GM12878 (cell line): ENCODE measurements around the gene UBR2. TPM values are rescaled to one million over a fixed set of nuclear protein-coding genes. Genes with fewer than 3 reads are reported as not detected.
A peak's percentile ranks its signal among the peaks of the same experiment; 100 is the strongest.

Experiments used
- ATAC-seq: fragments of 200-7000 bp; cut with Tn5 transposase; 3 replicates; pipeline ENCODE4 v1.9.1; 2020; ENCODE audit warnings: mild to moderate bottlenecking, moderate library complexity
- Bru-seq: library from RNA; stranded (reverse); fragments of 400-500 nt; gene quantifications from one replicate; lab custom pipeline; 2021; lab: Mats Ljungman, UMichigan
- BruChase-seq, 2 experiments: library from RNA; stranded (reverse); fragments of 400-500 nt; gene quantifications; one replicate each; lab custom pipeline; 2021; lab: Mats Ljungman, UMichigan
- BruUV-seq: library from RNA; stranded (reverse); fragments of 400-500 nt; replicated peaks from 2 replicates; lab custom pipeline; 2021; lab: Mats Ljungman, UMichigan
- CTCF ChIA-PET: fragments of 300-600 bp; sonication (Branson Sonifier 250); formaldehyde crosslinking; extraction: SDS; loops from one replicate; lab custom pipeline; 2021; ENCODE audit warnings: inconsistent platforms; lab: Yijun Ruan, JAX
- POLR2A ChIA-PET: fragments of 350-600 bp; formaldehyde crosslinking; extraction: SDS; loops from one replicate; lab custom pipeline; 2021; ENCODE audit warnings: inconsistent platforms; lab: Charles Lee
- RAD21 ChIA-PET: fragments of 300-600 bp; sonication (Branson Sonifier 250); formaldehyde crosslinking; loops from one replicate; lab custom pipeline; 2023; ENCODE audit warnings: antibody characterized with exemption; ENCODE audit not compliant: unreplicated experiment; lab: Charles Lee
- SMC1A ChIA-PET: fragments of 300-600 bp; sonication (Branson Sonifier 250); formaldehyde crosslinking; loops from one replicate; lab custom pipeline; 2023; ENCODE audit not compliant: unreplicated experiment, uncharacterized antibody; lab: Charles Lee
- DNase-seq: peaks from one replicate; pipeline ENCODE4 v3.0.0-alpha.2; 2011; ENCODE audit warnings: low read depth, low spot score
- FAIRE-seq: peaks from 3 replicates; lab custom pipeline; 2011; peaks lifted over from hg19 to GRCh38; lab: Jason Lieb, UNC
- H2AFZ ChIP-seq: 2 replicates; pipeline ENCODE4 v1.6.0; 2011; ENCODE audit warnings: low read depth, low read length, control low read depth; ENCODE audit not compliant: control insufficient read depth
- H3K27ac ChIP-seq: 2 replicates; pipeline ENCODE4 v1.5.1; 2011; ENCODE audit warnings: control low read depth; ENCODE audit not compliant: control insufficient read depth, insufficient read depth
- H3K27me3 ChIP-seq, 2 experiments: replicated peaks in 1 of 2; 2 replicates each; pipeline versions ENCODE4 v1.6.0 to v1.6.1; 2011; ENCODE audit warnings: low read length in 1 of 2; ENCODE audit not compliant: control insufficient read depth in 2 of 2, insufficient read depth in 2 of 2
- H3K36me3 ChIP-seq, 2 experiments: 2 replicates each; pipeline ENCODE4 v1.5.1; 2011; ENCODE audit warnings: low read length in 1 of 2; ENCODE audit not compliant: control insufficient read depth in 2 of 2, insufficient read depth in 2 of 2
- H3K4me1 ChIP-seq: 2 replicates; pipeline ENCODE4 v1.6.1; 2011; ENCODE audit warnings: mild to moderate bottlenecking, low read length, moderate library complexity, mixed read lengths; ENCODE audit not compliant: control insufficient read depth, insufficient read depth
- H3K4me2 ChIP-seq: 2 replicates; pipeline ENCODE4 v1.6.0; 2011; ENCODE audit warnings: control low read depth; ENCODE audit not compliant: control insufficient read depth, insufficient read depth
- H3K4me3 ChIP-seq: fragments of 200-600 bp; sonication (generic); 2 replicates; pipeline ENCODE4 v1.5.1; 2016
- H3K79me2 ChIP-seq: 2 replicates; pipeline ENCODE4 v1.6.0; 2011; ENCODE audit warnings: low read length; ENCODE audit not compliant: control insufficient read depth, insufficient read depth
- H3K9ac ChIP-seq: 2 replicates; pipeline ENCODE4 v1.8.0; 2011; ENCODE audit warnings: low read length, control low read depth, mixed read lengths; ENCODE audit not compliant: control insufficient read depth, insufficient read depth
- H3K9me3 ChIP-seq: replicated peaks from 3 replicates; pipeline ENCODE4 v1.5.1; 2011; ENCODE audit warnings: mild to moderate bottlenecking, low read length; ENCODE audit not compliant: control insufficient read depth, insufficient read depth
- H4K20me1 ChIP-seq: 2 replicates; pipeline ENCODE4 v1.6.0; 2011; ENCODE audit not compliant: control insufficient read depth, insufficient read depth
- BHLHE40 ChIP-seq, 2 experiments: fragments of 450-650 bp in 1 of 2; IDR thresholded peaks; 2 replicates each; pipeline ENCODE4 v1.6.1; 2011 to 2017; ENCODE audit warnings: low read depth in 2 of 2, borderline replicate concordance in 1 of 2, improper control_type of control experiment in 1 of 2, low read length in 1 of 2, mild to moderate bottlenecking in 1 of 2
- ELK1 ChIP-seq: IDR thresholded peaks from 2 replicates; pipeline ENCODE4 v1.6.1; 2012; ENCODE audit warnings: low read depth, low read length, improper control_type of control experiment
- MEF2A ChIP-seq: IDR thresholded peaks from 2 replicates; pipeline ENCODE4 v1.6.1; 2011; ENCODE audit warnings: low read depth, mild to moderate bottlenecking, low read length, moderate library complexity; ENCODE audit not compliant: insufficient read depth
- MEF2B ChIP-seq: fragments of 450-650 bp; IDR thresholded peaks from 2 replicates; pipeline ENCODE4 v1.6.1; 2018; ENCODE audit warnings: mild to moderate bottlenecking, moderate library complexity; ENCODE audit not compliant: partially characterized antibody, poor library complexity, severe bottlenecking
- NFIC ChIP-seq: IDR thresholded peaks from 2 replicates; pipeline ENCODE4 v1.6.1; 2012; ENCODE audit warnings: low read depth, mild to moderate bottlenecking, inconsistent platforms, low read length, moderate library complexity
- PKNOX1 ChIP-seq: fragments of 450-650 bp; IDR thresholded peaks from 2 replicates; pipeline ENCODE4 v1.6.1; 2016; ENCODE audit warnings: mild to moderate bottlenecking
- WRNIP1 ChIP-seq: IDR thresholded peaks from 2 replicates; pipeline ENCODE4 v1.6.1; 2011; ENCODE audit warnings: low read depth, low read length, improper control_type of control experiment, borderline replicate concordance
- YY1 ChIP-seq: IDR thresholded peaks from 2 replicates; pipeline ENCODE4 v1.6.1; 2011; ENCODE audit warnings: low read depth, mild to moderate bottlenecking, low read length
- ZNF384 ChIP-seq: IDR thresholded peaks from 2 replicates; pipeline ENCODE4 v1.6.1; 2012; ENCODE audit warnings: low read depth, mild to moderate bottlenecking, low read length, improper control_type of control experiment, borderline replicate concordance
- ZNF687 ChIP-seq: fragments of 450-650 bp; IDR thresholded peaks from 2 replicates; pipeline ENCODE4 v1.6.1; 2017; ENCODE audit warnings: mild to moderate bottlenecking, moderate library complexity
- WGBS: methylation state at CpG from one replicate; pipeline ENCODE4 v1.1.6; 2016; ENCODE audit warnings: low lambda C conversion rate; ENCODE audit not compliant: insufficient replicate concordance, insufficient coverage; ENCODE audit errors: missing lambda C conversion rate; 5-methylcytosine and 5-hydroxymethylcytosine counted together
- in situ Hi-C: fragments of 300-500 bp; cut with MboI; formaldehyde crosslinking; loops from 9 replicates; pipeline ENCODE4 v1.14.3; 2018; ENCODE audit warnings: mixed read lengths
- intact Hi-C: fragments of 100-400 bp; cut with micrococcal nuclease; formaldehyde crosslinking; loops from one replicate; pipeline ENCODE4 v1.14.2; 2022; ENCODE audit not compliant: unreplicated experiment
- long read RNA-seq, 2 experiments: library from polyadenylated mRNA; unstranded; transcript quantifications; one replicate each; pipeline ENCODE4 v2.0.0, GENCODE V29; 2019 to 2020
- polyA minus RNA-seq, 3 experiments: library from RNA; depleted of rRNA, polyadenylated mRNA; stranded (reverse); fragments of >200 nt; gene quantifications; 2 replicates each; pipeline ENCODE4 v1.2.3, GENCODE V29; 2011
- polyA plus RNA-seq, 11 experiments: library from polyadenylated mRNA; depleted of rRNA in 4 of 11; unstranded in 6 of 11; stranded (reverse) in 5 of 11; fragments of >200 nt; fragmentation: Nextera tagmentation in 4 of 11; fragmentation: Illumina TruSeq in 1 of 11; extraction: Ambion mirVana in 4 of 11; extraction: Trizol in 1 of 11; gene quantifications; 1 replicate in 1 of 11; 2 replicates in 10 of 11; pipeline versions ENCODE4 v1.2.1 to v1.2.3, GENCODE V29; 2011 to 2016; ENCODE audit warnings: inconsistent platforms in 2 of 11, missing spikeins in 2 of 11, low read depth in 1 of 11
- total RNA-seq, 4 experiments: library from RNA; depleted of rRNA in 3 of 4; stranded (reverse); fragments of >200 nt in 3 of 4; fragmentation: Illumina TruSeq in 1 of 4; extraction: Trizol in 1 of 4; gene quantifications; 2 replicates each; pipeline versions ENCODE4 v1.2.1 to v1.2.3, GENCODE V29; 2013 to 2021

The UBR2 gene
- 83.3 and 89.2 TPM in 2 replicates for total RNA-seq (2013; cell fraction: nucleolus; rRNA removed)
- total RNA-seq (2014; rRNA removed) (12.3 and 16.2 TPM in 2 replicates), total RNA-seq (2014; rRNA removed; fragmentation: Illumina TruSeq; extraction: Trizol) (14.1 and 14.9 TPM in 2 replicates), total RNA-seq (2021) (14.2 and 14.3 TPM in 2 replicates), polyA plus RNA-seq (2011; rRNA removed) (18.4 and 24.9 TPM in 2 replicates), polyA plus RNA-seq (2014; fragmentation: Illumina TruSeq; extraction: Trizol) (10.6 and 14.1 TPM in 2 replicates), polyA plus RNA-seq (2014; fragmentation: Nextera tagmentation; extraction: Ambion mirVana) (1 to 10 TPM; 2.3 to 5.9 TPM), polyA plus RNA-seq (2014; rRNA removed) (7.2 and 8.7 TPM in 2 replicates), polyA plus RNA-seq (2016; fragmentation: Nextera tagmentation; extraction: Ambion mirVana) (1 to 10 TPM; 8.0 to 8.2 TPM), polyA minus RNA-seq (2011; rRNA and poly(A)+ RNA removed) (21.7 and 32.4 TPM in 2 replicates), Bru-seq, nascent RNA (percentile 82 among the genes with signal in this experiment), BruChase-seq, experiment 1, labeled RNA remaining after a 6-hour chase (percentile 85 among the genes with signal in this experiment), BruChase-seq, experiment 2, labeled RNA remaining after a 2-hour chase (percentile 85 among the genes with signal in this experiment)
- polyA plus RNA-seq (2011; ENCODE audit: low read depth) = 7.4 TPM
- polyA plus RNA-seq (2011; cell fraction: cytosol; rRNA removed) = 7.3 and 8.6 TPM in 2 replicates
- 19.8 and 20.7 TPM in 2 replicates for polyA plus RNA-seq (2011; cell fraction: nucleus; rRNA removed)
- 8.6 and 11.7 TPM in 2 replicates for polyA plus RNA-seq (2012)
- 6.9 and 8.4 TPM in 2 replicates for polyA minus RNA-seq (2011; cell fraction: cytosol; rRNA and poly(A)+ RNA removed)
- polyA minus RNA-seq (2011; cell fraction: nucleus; rRNA and poly(A)+ RNA removed) = 12.6 and 18.4 TPM in 2 replicates
- long read RNA-seq, experiment 1, partial matches to known transcripts = 3 of 4 reads
- long read RNA-seq, experiment 1, other reads (novel, unspliced or antisense) = 1 of 4 reads
- long read RNA-seq, experiment 2, partial matches to known transcripts = 19 of 24 reads
- long read RNA-seq, experiment 2, other reads (novel, unspliced or antisense) = 5 of 24 reads

GRCh38 chr6:42563697-42564505 lies at the start of gene UBR2:
TSS of gene UBR2 (plus strand) at chr6:42564029. CDS start at chr6:42564320, 291 bp downstream.
- Histone ChIP-seq H4K20me1 (no peaks in the 10 kb centered on the region), H2AFZ (peak within 1 kb of the TSS; percentile 99), H3K79me2 (peaks cover 47% of the 10 kb centered on the region), H3K9me3 (no peaks in the 10 kb centered on the region), H3K27ac (peak within 1 kb of the TSS; percentile 93), H3K36me3 (no peaks in the 10 kb centered on the region), H3K4me1 (no peaks in the 10 kb centered on the region; the same call in 1 of the 2 replicates), H3K4me2 (peak within 1 kb of the TSS; percentile 90), H3K4me3 (peak within 1 kb of the TSS; percentile 90), H3K27me3 (no peaks in the 10 kb centered on the region), H3K9ac (peak within 1 kb of the TSS; percentile 83)
- DNase-seq (peak; percentile 91), ATAC-seq (peak; percentile 96), FAIRE-seq (peak; percentile 100)
- intact Hi-C loops (loop anchor here (5.0 kb wide), 1 partner anchor 777 kb away; the partner anchor contains the start of gene TOMM6), in situ Hi-C loops (no loop called here)
- ChIA-PET SMC1A (interaction anchor here (0.5 to 3.0 kb wide), 11 partner anchors 9 to 283 kb away, joined by 3 to 14 read pairs (median 4); no protein-coding TSS in a partner anchor), POLR2A (interaction anchor here (0.5 to 1.8 kb wide), 7 partner anchors 8 to 570 kb away, joined by 3 to 10 read pairs (median 4); partner anchors contain the start of genes CNPY3, KLHDC3 and MEA1), RAD21 (interaction anchor here (0.6 to 2.0 kb wide), 13 partner anchors 8 to 495 kb away, joined by 3 to 10 read pairs (median 4); partner anchors contain the start of genes BICRAL, CNPY3, KLC4 and KLHDC3), CTCF (interaction anchor here (0.7 to 2.3 kb wide), 17 partner anchors 9 to 642 kb away, joined by 3 to 15 read pairs (median 3); partner anchors contain the start of gene BYSL)
- BruUV-seq = no TSS peak
- WGBS = under 1% methylated on average over 50 of the region's 50 CpGs
- TF ChIP-seq BHLHE40 (IDR thresholded peaks at IDR 0.05; ENCODE audit: borderline replicate concordance in 1 of 2, low read depth in 2 of 2, low read length in 1 of 2) = peak; percentile 25 to 33; a peak in 1 of 4 replicates
- peak; percentile 22; the same call in 1 of the 2 replicates for TF ChIP-seq ZNF687
- TF ChIP-seq ELK1 = no peak
- TF ChIP-seq PKNOX1 = peak; percentile 67
- no peak for TF ChIP-seq MEF2A
- TF ChIP-seq NFIC = no peak; the same call in 1 of the 2 replicates
- TF ChIP-seq ZNF384 = no peak; the same call in 1 of the 2 replicates
- no peak for TF ChIP-seq MEF2B
- TF ChIP-seq WRNIP1 = no peak
- TF ChIP-seq YY1 = peak; percentile 92
